ENCODE measurements around the gene MRTFA.

- TF ChIP-seq CTCF (IDR thresholded peaks at IDR 0.05) (peak in 1 of 6 experiments; percentile 10), POLR2A (IDR thresholded peaks at IDR 0.05) (peak; percentile 53 to 92)
These were observed 15.3 kb upstream of the MRTFA start for GRCh38 chr22:40651563-40652501.

All from adrenal gland (tissue), 5 donors.